GM21786 (cell line): Measurements from ENCODE around the gene FSTL4.
"Not testable (repeated sequence)": the region's sequence is repeated elsewhere in the genome, so short reads cannot be mapped to it uniquely, and the experiment has no call there.

Experiments used
- ATAC-seq: cut with Tn5 transposase; IDR thresholded peaks from one replicate; pipeline ENCODE4 v1.9.1; 2021; ENCODE audit not compliant: unreplicated experiment

Gene FSTL4

DNA sequence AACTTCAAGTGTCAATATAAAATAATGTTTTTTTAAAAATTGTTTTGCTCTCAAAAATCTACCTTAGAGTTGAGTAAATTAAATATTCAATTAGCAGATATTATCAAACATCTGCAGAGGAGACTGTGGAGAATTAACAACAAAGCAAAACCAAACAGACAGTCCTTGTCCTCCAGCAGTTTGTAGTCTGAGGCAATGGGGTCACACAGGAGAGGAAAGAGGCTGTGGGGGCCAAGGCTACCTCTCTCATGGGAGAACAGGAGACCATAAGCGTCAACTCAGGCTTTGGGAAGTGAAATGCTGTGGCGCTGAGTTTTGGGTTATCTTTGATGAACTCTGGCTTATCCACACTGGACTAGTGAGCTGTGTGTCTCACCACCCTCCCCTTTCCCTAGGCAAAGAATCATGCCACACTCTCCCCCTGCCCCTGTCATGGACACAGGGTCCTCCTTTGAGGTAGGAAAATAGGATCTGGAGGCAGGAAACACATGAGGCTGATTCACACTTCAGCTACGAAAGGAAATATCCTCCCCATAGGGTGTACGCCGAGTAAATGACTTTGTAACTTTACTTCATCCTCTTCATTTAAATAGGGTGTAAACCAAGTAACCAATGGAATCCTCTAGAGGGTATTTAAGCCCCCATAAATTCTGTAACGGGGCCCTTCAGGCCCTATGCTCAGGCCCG lies 152.7 kb downstream of the FSTL4 start:
- no peak for ATAC-seq

DNA sequence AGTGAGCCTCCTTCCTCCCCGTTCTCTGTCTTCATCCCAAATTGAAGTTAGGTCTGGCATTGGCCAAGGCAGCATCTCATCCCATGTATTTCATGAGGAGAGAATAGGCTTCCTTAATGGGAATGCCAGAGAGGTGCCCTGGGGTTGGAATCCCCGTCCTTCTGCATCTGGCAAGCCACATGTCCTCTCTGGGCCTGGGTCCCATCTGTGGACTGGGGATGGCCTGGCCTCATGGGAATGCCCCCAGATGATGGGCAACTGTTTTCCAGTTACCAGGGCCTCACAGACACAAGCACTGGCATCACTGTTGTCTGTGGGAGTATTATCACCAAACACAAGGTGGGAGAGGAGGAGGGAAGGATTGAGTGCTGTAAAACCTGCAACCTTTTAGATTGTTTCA lies 153.9 kb downstream of the FSTL4 start:
- no peak for ATAC-seq

DNA sequence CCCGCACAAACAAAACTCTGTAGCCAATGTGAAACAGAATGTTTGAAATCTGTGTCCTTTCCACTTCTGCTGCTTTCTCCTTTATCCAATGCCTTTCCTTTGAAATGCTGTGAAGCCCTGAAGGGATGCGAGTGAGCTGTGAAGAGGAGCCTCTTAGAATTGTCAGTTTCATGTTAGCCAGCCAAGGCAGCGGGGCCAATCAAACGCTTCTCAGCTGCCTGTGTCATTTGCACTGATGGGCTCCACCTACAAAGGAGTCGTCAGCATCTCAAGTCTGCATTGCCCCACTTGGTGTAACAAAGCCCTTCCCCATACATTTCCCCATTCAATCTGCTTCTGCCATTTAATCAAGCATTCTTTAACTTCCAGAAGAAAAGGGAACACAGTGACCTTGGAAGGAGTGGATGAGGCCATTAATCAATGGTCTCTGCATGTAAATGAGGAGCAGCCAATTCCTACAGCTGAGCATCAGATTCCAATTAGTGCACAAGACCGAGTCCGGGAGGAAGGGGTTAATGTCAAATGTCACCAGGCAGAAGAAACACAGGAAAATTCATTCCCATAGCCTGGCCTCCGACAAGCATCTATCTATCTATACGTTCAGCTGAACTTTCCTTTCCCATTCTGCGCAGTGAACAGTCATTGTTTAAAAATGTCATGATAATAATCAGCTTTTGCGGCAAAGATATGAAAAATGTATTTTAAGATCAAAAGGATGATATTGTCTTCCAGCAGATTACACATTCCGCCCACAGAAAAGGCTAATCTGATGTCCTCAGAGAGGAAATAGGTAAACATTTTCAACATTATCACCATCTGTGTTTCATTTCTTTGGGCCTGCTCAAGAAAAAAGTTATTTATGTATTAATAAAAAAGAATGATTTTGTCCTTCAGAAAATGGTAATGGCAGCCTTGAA lies 154.6 kb downstream of the FSTL4 start:
- no peak for ATAC-seq

DNA sequence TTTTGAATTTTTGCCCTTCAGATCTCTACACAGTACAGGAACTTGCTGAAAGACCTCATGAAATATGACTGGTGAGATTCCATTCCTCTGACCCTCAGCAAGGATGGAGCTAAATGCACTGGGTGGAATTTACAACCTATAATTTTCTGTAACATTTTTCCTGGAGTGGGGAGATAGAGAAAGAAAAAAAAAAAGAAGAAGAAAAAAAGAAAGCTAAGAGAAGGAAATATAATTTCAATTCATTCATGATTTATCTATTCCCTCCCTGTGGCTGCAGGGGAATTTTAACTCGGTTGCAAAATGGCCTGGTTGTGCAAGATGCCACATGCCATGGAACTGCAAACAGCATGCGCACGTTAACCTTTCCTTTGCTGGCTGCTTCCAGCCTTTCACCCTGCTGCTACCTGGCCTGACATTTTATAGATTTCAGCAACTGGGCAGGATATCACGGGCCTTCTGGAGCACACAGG lies 155.4 kb downstream of the FSTL4 start:
- no peak for ATAC-seq

DNA sequence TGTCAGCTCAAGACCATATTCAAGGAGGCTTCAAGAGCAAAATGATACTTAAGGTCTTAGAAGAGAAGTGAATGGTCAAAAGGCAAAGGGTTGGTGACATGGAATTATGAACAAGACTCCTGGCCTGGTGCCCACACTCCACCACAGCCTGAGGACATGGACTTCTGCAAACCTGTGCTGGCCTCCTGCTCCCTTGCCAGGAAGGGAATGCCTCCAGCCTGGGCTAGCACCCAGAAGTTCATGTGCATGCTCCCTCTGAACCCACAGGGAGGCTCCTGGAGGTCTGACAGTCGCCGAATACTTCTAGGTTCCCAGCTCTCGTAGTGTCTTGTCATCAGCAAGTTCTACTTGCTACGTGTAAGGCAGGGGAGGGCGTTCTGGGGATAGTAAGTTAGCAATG lies 156.7 kb downstream of the FSTL4 start:
- ATAC-seq: no peak

DNA sequence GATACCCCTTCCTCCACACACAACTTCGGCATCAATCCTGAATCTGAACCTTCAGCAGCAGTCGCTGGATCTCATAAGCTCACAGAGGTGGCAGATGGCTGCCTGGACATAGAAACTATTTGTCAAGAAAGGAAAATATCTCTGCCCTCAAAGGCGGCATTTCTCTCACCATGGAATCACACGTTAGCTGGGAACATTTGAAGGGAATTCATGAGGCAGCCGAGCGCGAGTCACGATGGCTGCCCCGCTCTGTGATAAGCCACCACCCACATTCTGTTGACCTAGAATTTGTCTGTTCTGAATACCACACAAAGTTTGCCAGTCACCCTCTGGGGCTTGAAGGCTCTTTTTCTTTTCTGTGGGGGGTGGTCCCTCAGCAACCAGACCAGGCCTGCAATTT lies 157.9 kb downstream of the FSTL4 start:
- ATAC-seq: no peak

DNA sequence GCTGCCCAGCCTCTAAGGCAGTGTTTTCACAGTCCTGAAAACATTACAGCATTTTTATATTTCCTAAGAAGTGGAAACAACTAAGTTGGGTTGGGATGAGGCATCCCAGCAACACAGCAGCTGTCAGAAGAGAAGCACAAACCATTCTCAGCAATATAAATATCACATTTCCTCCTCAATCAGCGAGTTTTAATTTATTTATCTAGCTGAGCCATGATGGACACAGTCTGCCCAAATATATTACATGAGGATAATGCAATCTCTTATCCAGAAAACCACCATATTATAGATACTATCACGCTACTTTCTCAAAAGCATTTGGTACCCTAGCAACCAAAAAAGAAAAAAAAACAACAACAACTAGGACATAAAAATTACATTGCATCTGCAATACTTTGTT lies 158.5 kb downstream of the FSTL4 start:
- ATAC-seq: no peak

DNA sequence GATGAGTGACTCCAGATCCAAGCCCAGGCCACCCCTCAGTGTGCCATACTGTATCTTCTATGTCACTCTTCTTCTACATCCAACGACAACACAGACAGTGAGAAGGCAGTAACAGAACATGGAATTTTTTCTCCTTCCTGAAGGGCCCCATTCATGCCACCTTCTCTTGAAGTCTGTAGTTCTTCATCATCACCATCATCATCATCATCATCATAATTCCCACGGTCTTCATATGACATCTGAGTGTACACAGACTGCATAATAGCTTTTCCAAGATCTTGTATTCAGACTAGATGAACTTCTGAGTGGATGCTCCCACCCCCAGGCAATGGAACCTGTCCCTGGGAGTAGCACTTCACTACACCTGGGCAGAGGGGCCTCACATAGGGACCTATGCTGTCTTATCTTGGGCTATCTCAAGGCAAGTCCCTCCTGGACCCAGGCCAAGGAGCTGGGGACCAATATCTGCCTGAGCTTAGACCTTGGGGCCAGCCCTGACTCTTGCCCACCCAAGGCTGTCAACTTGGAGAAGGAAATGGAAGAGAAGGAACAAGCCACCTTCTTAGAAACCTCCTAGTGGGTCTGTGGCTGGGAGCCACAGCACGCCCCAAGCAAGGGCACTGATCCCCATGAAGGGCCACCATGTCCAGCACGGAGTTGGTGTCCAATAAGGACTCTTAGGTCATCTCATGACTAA lies 159.1 kb downstream of the FSTL4 start:
- ATAC-seq: no peak

DNA sequence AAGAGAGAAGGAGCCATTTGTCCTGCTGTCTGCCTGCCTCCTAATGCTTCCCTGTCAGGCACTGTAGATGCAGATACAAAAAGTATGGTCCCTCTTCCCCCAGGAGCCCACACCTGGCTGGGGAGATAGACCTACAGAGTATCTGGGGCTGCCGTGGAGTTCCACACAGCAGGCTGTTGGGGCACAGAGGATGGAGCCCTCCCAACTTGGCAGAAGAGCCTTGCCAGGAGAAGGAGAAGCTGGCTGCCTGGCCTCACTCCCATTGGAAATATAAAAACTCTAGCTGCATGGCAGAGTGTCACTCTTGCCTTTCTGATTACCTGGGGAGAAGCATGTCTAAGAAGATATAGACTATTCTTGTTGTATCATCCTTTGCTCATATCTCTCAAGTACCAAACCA lies 160.4 kb downstream of the FSTL4 start:
- no peak for ATAC-seq

DNA sequence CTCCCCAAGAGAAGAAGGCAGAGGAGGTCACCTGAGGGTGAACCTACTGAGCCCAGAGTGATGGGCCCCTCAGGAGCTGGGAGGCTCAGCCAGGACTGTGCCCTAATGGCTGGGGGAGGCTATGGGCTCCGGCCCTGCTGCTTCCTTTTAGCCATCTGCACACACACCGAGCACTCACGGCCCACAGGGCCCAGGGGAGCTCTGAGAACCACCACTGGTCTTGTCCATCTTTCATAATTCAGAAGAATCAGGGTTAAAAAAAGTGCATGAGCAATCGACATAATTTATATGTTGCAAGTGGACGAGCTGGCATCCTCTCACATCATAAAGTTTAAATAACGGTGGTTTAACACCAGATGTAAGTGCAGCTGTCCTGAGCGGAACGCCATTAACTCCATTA lies 162.1 kb downstream of the FSTL4 start:
- ATAC-seq: no peak

DNA sequence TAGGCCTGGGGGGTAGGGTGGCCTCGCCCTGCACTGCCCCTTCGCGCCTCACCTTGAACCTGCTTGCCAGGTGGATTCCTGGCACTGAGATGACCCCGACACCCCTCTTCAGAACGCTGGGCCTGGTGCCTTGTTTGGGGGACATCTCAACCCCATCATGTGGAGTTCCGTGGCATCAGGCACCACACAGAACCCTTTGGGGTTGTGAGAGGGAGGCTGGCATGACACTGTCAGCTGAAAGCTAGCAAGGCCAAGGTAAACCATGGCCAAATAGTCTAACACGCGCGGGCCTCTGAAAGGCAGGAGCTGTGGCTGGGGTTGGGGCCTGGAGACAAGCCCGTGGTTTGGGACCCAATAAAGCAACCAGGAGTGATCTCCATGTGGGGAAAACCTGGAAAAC lies 163.2 kb downstream of the FSTL4 start:
- ATAC-seq: no peak

DNA sequence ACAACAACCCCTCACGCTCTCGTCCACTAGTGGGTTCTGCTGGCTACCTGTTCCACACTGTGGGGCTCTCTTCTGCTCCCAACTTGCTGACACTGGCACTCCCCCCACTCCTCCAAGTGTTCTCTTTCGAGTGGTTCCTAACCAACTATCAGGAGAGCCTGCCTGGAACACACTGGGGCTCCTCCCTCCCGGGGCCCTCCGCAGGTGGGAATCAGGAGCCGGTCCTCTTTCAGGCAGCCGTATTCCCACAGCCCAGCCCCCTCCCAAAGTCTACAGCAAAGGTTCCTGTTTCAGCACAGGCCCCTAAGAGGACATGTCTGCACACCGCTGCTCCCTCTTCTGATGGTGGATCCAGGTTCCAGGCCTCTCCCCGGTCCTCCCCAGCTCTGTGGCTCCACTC lies 165.9 kb downstream of the FSTL4 start:
- no peak for ATAC-seq

DNA sequence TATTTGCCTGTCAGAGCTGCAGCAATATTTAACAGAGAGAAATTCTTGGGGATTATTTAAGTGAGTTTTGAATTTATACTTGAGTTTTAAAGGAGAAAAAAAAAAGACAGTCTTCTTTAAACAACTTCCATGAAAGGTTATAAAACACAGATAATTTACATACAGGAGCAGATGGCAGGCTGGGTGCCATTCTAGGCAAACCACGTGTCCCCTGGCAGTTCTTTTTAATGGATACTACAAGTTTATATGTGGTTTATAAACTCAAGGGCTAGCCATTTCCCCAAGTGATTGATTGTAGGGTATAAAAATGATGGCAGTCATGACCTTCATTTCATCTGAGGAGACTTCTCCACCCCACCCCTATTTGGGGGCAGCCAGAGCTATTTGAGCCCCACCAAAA lies 166.6 kb downstream of the FSTL4 start:
- ATAC-seq: no peak

DNA sequence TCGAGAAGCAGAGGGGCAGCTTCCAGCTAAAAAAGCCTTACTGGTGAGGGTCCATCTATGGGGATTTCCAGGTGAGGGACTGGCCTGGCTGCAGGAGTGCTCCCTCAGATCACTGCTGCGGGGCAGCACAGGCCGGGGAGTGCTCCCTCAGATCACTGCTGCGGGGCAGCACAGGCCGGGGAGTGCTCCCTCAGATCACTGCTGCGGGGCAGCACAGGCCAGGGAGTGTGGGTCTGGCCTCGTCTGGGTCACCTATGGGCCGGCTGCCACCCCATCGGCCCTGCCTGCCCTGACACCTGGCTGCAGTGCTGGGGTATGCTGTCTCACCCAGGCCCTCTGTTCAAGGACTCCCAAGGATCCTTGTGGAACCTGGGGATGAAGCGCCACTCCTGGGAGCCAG lies 167.1 kb downstream of the FSTL4 start:
- not testable (repeated sequence) for ATAC-seq

DNA sequence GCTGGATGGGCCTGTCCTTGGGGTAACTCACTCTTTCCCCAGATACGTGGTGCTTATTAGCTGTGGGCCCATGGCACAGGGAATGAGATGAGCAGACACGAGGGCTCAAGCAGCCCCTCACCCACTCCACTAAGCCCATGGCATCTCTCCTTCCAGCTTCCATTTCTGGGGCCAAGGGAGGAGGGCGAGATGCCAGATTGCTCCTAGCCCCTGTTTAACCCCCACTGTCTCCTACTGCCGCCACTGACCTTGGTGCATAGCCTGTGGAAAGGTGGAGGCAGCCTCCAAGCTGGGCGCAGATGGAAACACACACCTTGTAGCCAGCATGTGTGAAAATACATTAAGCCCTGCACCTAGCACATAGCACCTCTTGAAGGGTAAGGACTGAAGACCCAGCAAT lies 167.6 kb downstream of the FSTL4 start:
- no peak for ATAC-seq

DNA sequence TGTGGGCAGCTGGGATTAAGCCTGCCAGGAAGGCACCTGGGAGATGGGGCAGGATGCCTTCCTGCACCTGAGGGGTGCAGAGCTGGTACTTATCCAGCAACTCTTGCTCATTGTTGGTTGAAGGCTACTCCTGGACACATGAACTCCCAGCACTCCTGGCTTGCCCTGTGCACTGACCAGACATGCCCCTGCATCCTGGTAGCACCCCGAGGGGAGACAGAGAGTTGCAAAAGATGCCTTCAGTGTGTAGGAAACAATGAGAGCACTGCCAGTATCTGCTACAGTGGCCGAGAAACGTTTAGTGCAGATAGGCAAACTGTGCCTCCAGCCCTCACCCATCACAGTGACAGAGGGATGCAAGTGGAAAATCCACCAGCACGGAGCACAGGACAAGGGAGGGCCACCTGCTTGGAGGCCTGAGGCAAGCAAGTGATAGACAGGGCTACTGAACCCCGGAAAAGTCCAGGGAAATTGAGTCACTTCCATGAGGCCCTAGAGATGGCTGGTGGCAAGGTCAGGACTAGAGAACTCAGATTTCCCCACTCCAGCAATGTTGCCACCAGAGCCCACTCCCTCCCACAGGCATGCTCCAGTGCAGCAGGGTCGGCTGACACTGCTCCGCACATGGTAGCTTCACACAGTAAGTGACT lies 171.1 kb downstream of the FSTL4 start:
- ATAC-seq: no peak

DNA sequence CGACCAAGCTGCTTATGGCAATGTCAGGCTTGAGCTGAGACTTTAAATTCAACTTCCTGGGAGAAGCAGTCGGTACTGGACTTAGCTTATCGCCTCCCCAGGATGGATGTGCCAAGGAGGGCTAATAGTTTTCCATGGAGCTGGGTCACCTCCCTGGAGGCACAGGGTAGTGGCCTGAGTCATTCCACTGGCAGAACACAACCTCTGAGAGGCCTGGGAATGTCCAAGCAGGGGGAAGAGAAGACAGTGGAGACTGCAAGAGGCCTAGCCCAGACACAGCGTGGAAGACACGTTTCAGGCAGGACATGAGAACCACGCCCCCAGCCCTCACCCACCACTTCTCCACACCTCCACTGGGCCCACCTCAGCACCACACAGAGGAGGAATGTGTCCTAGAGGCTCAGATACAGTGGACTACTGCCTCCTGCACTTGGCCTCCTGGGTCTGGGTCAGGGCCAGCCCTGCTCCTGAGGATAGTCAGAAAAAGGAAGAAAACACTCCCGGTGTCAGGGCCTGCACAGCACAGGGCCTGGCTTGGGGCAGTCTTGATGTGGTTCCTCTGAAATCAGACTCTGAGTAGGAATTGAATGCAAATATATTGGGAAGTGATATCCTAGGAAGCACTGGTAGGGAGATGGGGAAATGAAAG lies 171.8 kb downstream of the FSTL4 start:
- no peak for ATAC-seq

DNA sequence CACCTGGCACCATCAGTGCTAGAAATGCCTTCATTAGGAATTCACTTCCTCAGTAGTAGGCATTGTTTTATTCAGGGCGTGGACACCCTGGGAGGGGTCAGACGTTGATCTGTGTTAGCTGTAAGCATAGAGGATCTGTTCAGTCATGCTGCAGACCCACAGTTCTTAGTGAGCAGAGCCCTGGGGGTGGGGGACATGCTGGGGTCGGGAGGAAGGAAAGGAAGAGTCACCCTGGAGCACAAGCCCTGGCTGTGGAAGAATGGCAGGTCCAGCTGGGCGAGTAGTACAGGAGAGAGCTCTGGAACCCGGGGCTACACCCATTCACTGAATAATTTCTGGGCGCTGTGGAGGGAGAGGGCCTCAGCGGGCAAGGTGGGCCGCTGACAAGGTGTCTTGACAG lies 172.5 kb downstream of the FSTL4 start:
- no peak for ATAC-seq

DNA sequence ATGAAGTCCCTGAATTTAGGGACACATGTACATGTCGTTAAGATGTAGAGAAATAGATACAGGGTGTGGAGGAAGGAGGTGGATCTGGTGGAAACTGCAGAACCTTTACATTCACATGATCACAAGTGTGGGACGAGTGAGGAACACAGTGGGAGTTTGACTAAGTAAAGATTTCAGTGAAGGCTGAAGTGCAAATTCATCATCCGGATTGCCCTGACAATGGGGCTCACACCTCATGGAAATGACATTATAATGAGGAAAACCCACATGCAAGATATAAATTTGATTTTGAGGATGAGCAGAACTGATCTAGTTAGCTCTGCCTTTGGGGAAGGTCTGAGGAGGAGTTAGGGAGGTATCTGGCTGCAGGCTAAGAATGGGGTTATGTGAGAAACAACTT lies 173.9 kb downstream of the FSTL4 start:
- no peak for ATAC-seq

DNA sequence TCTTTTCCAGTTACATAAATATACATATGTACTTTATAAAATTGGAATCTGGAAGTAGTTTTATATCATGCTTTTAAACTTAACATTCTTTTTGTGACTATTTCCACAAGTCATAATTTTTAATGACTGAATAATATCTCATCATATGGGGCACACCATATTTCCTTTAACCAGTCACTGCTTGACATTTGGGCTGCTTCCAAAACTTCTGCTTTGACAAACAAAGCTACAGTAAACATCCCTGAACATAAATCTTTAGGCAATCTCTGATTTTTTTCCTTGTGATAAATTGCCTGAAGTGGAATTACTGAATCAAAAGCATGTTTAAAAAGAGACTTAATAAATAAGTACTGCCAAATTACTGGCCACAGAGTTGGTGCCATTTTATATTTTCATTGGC lies 178.0 kb downstream of the FSTL4 start:
- no peak for ATAC-seq

DNA sequence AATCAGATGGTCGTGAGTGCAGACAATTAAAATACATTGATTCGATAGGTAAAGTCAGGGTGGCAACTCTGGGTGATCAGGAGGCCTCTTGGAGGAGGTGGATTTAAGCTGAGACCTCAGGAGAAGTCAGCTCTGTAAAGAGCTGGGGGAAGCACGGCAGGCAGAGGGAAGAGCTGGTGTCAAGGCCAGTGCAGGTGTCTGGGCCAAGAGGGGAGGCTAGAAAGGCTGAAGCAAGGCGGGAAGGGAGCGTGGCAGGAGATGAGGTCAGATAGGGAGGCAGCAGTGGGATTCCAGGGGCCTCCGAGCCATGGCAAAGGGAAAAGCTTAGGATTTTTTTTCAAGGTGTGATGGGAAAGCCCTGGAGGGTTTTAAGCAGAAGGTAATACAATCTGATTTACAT lies 178.7 kb downstream of the FSTL4 start:
- no peak for ATAC-seq
